Transverse colon (tissue), 4 donors: ENCODE results near the gene NEDD1. TPM values are rescaled to one million over a fixed set of nuclear protein-coding genes. Genes with fewer than 3 reads are reported as not detected.

ENCODE experiments used
- DNase-seq: peaks from one replicate; pipeline ENCODE4 v3.0.0-alpha.2; 2019
- H3K27ac ChIP-seq, 4 donors: fragments of 200-600 bp; sonication (generic); 2 replicates each; pipeline ENCODE4 v1.5.1; 2016 to 2018; ENCODE audit warnings: inconsistent platforms in 4 of 4
- H3K27me3 ChIP-seq: fragments of 200-600 bp; sonication (generic); 2 replicates; pipeline ENCODE4 v1.5.1; 2017; ENCODE audit warnings: inconsistent platforms
- H3K36me3 ChIP-seq, 4 donors: fragments of 200-600 bp; sonication (generic); 2 replicates each; pipeline ENCODE4 v1.5.1; 2017 to 2019; ENCODE audit warnings: inconsistent platforms in 4 of 4
- H3K4me1 ChIP-seq, 4 donors: fragments of 200-600 bp; sonication (generic); 2 replicates each; pipeline ENCODE4 v1.5.1; 2017 to 2020; ENCODE audit warnings: inconsistent platforms in 4 of 4
- H3K4me3 ChIP-seq, 4 donors: fragments of 200-600 bp; sonication (generic); 1 replicate in 1 of 4; 2 replicates in 3 of 4; pipeline versions ENCODE4 v1.5.1 to v1.6.1; 2017 to 2019; ENCODE audit warnings: inconsistent platforms in 4 of 4
- H3K9me3 ChIP-seq, 2 donors: fragments of 200-600 bp; sonication (generic); 2 replicates each; pipeline ENCODE4 v1.5.1; 2017 to 2019; ENCODE audit warnings: inconsistent platforms in 2 of 2
- EP300 ChIP-seq: sonication (generic); formaldehyde crosslinking; IDR thresholded peaks from one replicate; pipeline ENCODE4 v1.6.1; 2017; ENCODE audit warnings: antibody characterized with exemption, low read depth
- POLR2A ChIP-seq: fragments of 450-650 bp; IDR thresholded peaks from one replicate; pipeline ENCODE4 v1.6.1; 2016; ENCODE audit warnings: antibody characterized with exemption, mild to moderate bottlenecking, moderate library complexity
- POLR2AphosphoS5 ChIP-seq, 3 donors: sonication (generic); formaldehyde crosslinking; IDR thresholded peaks; one replicate each; pipeline ENCODE4 v1.6.1; 2016; ENCODE audit warnings: antibody characterized with exemption in 3 of 3
- WGBS, 2 donors: methylation state at CpG; one replicate each; pipeline ENCODE4 v1.1.5; 2018; ENCODE audit warnings: low coverage in 1 of 2; 5-methylcytosine and 5-hydroxymethylcytosine counted together
- in situ Hi-C, 4 donors: fragments of 200-750 bp; cut with MboI; loops; one replicate each; pipeline versions ENCODE4 v1.15.0 to v1.15.1; 2017; ENCODE audit warnings: low sequenced_read_pairs in 3 of 4, low pct_ligation_motif_present in 1 of 4, low pct_unique_long_range_greater_than_20kb in 1 of 4
- intact Hi-C: fragments of 100-400 bp; cut with DNase I; formaldehyde crosslinking; loops from one replicate; pipeline ENCODE4 v1.15.1; 2023; ENCODE audit warnings: low total_unique reads
- total RNA-seq, 4 donors: library from RNA; depleted of rRNA; stranded (reverse); fragments of >200 nt; gene quantifications; one replicate each; pipeline ENCODE4 v1.1.0, GENCODE V29; 2016
- TF ChIP-seq, protein P1 (sequence below), 5 experiments: fragments of 200-600 bp in 3 of 5; fragments of 450-650 bp in 2 of 5; sonication (generic) in 3 of 5; IDR thresholded peaks; 1 replicate in 2 of 5; 2 replicates in 3 of 5; pipeline ENCODE4 v1.5.1; 2016 to 2017; ENCODE audit warnings: antibody characterized with exemption in 5 of 5, inconsistent platforms in 3 of 5, mild to moderate bottlenecking in 2 of 5, moderate library complexity in 1 of 5

NEDD1 gene
- total RNA-seq, 4 donors from 2014 or later, result 5.6 to 16.7 (median 8.5) TPM

DNA sequence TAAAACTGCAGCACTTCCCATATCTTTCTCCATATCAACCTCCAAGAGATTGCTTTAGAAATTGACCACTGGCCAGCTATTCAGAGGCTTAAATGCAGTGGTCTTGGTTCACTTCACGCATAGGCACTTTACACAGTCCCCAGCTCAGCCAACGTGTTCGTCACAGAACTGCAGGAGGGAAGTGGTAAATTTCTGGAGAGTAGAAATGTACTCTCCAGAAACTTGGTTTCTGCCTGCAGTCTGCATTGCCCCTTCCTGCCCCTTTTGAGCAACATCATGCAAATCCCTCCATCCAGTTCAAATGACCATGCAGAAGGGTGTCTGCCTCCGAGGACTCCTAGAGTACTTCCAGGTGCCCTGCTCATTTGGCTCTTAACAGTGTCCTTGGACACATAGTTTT lies 42.7 kb upstream of the NEDD1 start:
- intact Hi-C loops (no loop called here), in situ Hi-C loops (no loop called here)
- Histone ChIP-seq H3K4me1 (no peaks in the 10 kb centered on the region), H3K36me3 (no peaks in the 10 kb centered on the region), H3K4me3 (no peak overlapping the region), H3K27me3 (no peaks in the 10 kb centered on the region), H3K9me3 (no peaks in the 10 kb centered on the region), H3K27ac (no peak overlapping the region)
- no peak for TF ChIP-seq EP300
- TF ChIP-seq, protein P1, sequence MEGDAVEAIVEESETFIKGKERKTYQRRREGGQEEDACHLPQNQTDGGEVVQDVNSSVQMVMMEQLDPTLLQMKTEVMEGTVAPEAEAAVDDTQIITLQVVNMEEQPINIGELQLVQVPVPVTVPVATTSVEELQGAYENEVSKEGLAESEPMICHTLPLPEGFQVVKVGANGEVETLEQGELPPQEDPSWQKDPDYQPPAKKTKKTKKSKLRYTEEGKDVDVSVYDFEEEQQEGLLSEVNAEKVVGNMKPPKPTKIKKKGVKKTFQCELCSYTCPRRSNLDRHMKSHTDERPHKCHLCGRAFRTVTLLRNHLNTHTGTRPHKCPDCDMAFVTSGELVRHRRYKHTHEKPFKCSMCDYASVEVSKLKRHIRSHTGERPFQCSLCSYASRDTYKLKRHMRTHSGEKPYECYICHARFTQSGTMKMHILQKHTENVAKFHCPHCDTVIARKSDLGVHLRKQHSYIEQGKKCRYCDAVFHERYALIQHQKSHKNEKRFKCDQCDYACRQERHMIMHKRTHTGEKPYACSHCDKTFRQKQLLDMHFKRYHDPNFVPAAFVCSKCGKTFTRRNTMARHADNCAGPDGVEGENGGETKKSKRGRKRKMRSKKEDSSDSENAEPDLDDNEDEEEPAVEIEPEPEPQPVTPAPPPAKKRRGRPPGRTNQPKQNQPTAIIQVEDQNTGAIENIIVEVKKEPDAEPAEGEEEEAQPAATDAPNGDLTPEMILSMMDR (IDR thresholded peaks at IDR 0.05), result no peak
- TF ChIP-seq POLR2A, result no peak
- TF ChIP-seq POLR2AphosphoS5 (IDR thresholded peaks at IDR 0.05), result no peak
- WGBS, 2 donors, result 62 to 75% methylated on average over 4 of the region's 4 CpGs
- no peak for DNase-seq

GRCh38 chr12:96866801-96867590 lies 40.1 kb upstream of the NEDD1 start:
- in situ Hi-C loops (no loop called here), intact Hi-C loops (no loop called here)
- no peaks in the 10 kb centered on the region for H3K27me3 ChIP-seq
- H3K27ac ChIP-seq, result no peak overlapping the region
- no peak for TF ChIP-seq POLR2A
- TF ChIP-seq EP300, result no peak
- TF ChIP-seq, protein P1 (IDR thresholded peaks at IDR 0.05), result no peak
- no peak for TF ChIP-seq POLR2AphosphoS5 (IDR thresholded peaks at IDR 0.05)
- no peak for DNase-seq
- H3K4me3 ChIP-seq, result no peak overlapping the region
- no peaks in the 10 kb centered on the region for H3K9me3 ChIP-seq
- WGBS, 2 donors, result 81 to 92% methylated on average over 4 of the region's 4 CpGs
- no peaks in the 10 kb centered on the region for H3K36me3 ChIP-seq
- no peaks in the 10 kb centered on the region for H3K4me1 ChIP-seq

- H3K36me3 ChIP-seq, result no peaks in the 10 kb centered on the region
These were observed 36.1 kb upstream of the NEDD1 start for GRCh38 chr12:96870946-96871345.

GRCh38 chr12:96872961-96873360 lies 34.1 kb upstream of the NEDD1 start:
- Histone ChIP-seq H3K9me3 (no peaks in the 10 kb centered on the region), H3K4me1 (no peaks in the 10 kb centered on the region), H3K4me3 (no peak overlapping the region), H3K27me3 (no peaks in the 10 kb centered on the region), H3K27ac (no peak overlapping the region), H3K36me3 (no peaks in the 10 kb centered on the region)
- intact Hi-C loops, result no loop called here
- in situ Hi-C loops, result no loop called here
- TF ChIP-seq POLR2A (no peak), POLR2AphosphoS5 (IDR thresholded peaks at IDR 0.05) (no peak), EP300 (no peak)
- TF ChIP-seq, protein P1 (IDR thresholded peaks at IDR 0.05), result no peak
- no peak for DNase-seq

More at GRCh38 chr12:96870946-96871345, 36.1 kb upstream of the NEDD1 start:
- H3K27me3 ChIP-seq, result no peaks in the 10 kb centered on the region
- intact Hi-C loops, result no loop called here
- WGBS, 2 donors, result 64 to 75% methylated on average over 1 of the region's 1 CpG
- in situ Hi-C loops, result no loop called here
- DNase-seq, result no peak
- H3K4me1 ChIP-seq, result no peaks in the 10 kb centered on the region
- H3K4me3 ChIP-seq, result no peak overlapping the region
- no peaks in the 10 kb centered on the region for H3K9me3 ChIP-seq
- TF ChIP-seq, protein P1 (IDR thresholded peaks at IDR 0.05), result no peak
- no peak overlapping the region for H3K27ac ChIP-seq
